Activated CD4-positive, alpha-beta T cell treated with anti-CD3 and anti-CD28 coated beads, Interleukin-2, amount 50 U/mL, for 24 hours (primary cell): ENCODE measurements around the gene ZSWIM6.

Experiments
- DNase-seq, 2 donors: peaks; one replicate each; pipeline ENCODE4 v3.0.0-alpha.2; 2020; ENCODE audit warnings: low read depth in 1 of 2, low spot score in 1 of 2

ZSWIM6 gene

GRCh38 chr5:61438298-61438970, 106.4 kb downstream of the ZSWIM6 start:
- DNase-seq = no peak

GRCh38 chr5:61440086-61440485, 108.0 kb downstream of the ZSWIM6 start:
- no peak for DNase-seq

GRCh38 chr5:61440596-61440995, 108.5 kb downstream of the ZSWIM6 start:
- DNase-seq = no peak

- no peak for DNase-seq
Measured at GRCh38 chr5:61441742-61442141, 109.7 kb downstream of the ZSWIM6 start.

- no peak for DNase-seq
Measured at GRCh38 chr5:61447780-61448495, 115.9 kb downstream of the ZSWIM6 start.

GRCh38 chr5:61449804-61450492, 117.9 kb downstream of the ZSWIM6 start:
- DNase-seq = no peak

- no peak for DNase-seq
Measured at GRCh38 chr5:61450493-61451279, 118.6 kb downstream of the ZSWIM6 start.

GRCh38 chr5:61455179-61456006, 123.3 kb downstream of the ZSWIM6 start:
- no peak for DNase-seq

GRCh38 chr5:61460471-61460870, 128.4 kb downstream of the ZSWIM6 start:
- DNase-seq = no peak

- no peak for DNase-seq
Measured at GRCh38 chr5:61461417-61461816, 129.4 kb downstream of the ZSWIM6 start.

- DNase-seq = no peak
Measured at GRCh38 chr5:61461926-61462325, 129.9 kb downstream of the ZSWIM6 start.

- no peak for DNase-seq
Measured at GRCh38 chr5:61463596-61463995, 131.5 kb downstream of the ZSWIM6 start.

GRCh38 chr5:61464512-61464911, 132.5 kb downstream of the ZSWIM6 start:
- DNase-seq = no peak

GRCh38 chr5:61465066-61465465, 133.0 kb downstream of the ZSWIM6 start:
- DNase-seq = no peak

- no peak for DNase-seq
Measured at GRCh38 chr5:61465496-61465895, 133.4 kb downstream of the ZSWIM6 start.

- no peak for DNase-seq
Measured at GRCh38 chr5:61466017-61466416, 134.0 kb downstream of the ZSWIM6 start.

GRCh38 chr5:61467766-61468482, 135.9 kb downstream of the ZSWIM6 start:
- DNase-seq = no peak

GRCh38 chr5:61468483-61468865, 136.4 kb downstream of the ZSWIM6 start:
- DNase-seq = no peak

GRCh38 chr5:61471352-61471751, 139.3 kb downstream of the ZSWIM6 start:
- DNase-seq = no peak
